HG03432 (cell line): ENCODE data around the gene TINAGL1.

Experiments used
- ATAC-seq: cut with Tn5 transposase; IDR thresholded peaks from one replicate; pipeline ENCODE4 v1.9.1; 2021; ENCODE audit warnings: mild to moderate bottlenecking, moderate library complexity; ENCODE audit not compliant: unreplicated experiment

Gene TINAGL1

DNA sequence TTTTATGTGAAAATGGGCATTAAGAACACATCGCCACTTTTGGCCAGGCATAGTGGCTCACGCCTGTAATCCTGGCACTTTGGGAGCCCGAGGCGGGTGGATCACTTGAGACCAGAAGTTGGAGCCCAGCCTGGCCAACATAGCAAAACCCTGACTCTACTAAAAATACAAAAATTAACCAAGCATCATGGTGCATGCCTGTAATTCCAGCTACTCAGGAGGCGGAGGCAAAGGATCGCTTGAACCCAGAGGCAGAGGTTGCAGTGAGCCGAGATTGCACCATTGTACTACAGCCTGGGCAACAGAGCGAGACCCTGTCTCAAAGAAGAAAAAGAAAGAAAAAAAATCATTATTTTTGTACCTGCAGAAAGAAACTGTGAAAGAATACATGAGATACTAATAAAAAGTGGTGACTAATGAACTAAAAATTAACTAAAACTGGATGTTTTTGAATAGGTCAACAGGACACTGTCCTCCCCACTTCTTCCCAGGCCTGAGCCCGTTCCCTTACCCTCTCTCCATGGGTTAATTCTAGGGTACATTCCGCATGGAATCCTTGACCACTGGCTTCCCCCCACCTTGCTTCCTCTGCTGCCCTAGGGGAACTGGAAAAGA lies 8.3 kb upstream of the TINAGL1 start:
- no peak for ATAC-seq

DNA sequence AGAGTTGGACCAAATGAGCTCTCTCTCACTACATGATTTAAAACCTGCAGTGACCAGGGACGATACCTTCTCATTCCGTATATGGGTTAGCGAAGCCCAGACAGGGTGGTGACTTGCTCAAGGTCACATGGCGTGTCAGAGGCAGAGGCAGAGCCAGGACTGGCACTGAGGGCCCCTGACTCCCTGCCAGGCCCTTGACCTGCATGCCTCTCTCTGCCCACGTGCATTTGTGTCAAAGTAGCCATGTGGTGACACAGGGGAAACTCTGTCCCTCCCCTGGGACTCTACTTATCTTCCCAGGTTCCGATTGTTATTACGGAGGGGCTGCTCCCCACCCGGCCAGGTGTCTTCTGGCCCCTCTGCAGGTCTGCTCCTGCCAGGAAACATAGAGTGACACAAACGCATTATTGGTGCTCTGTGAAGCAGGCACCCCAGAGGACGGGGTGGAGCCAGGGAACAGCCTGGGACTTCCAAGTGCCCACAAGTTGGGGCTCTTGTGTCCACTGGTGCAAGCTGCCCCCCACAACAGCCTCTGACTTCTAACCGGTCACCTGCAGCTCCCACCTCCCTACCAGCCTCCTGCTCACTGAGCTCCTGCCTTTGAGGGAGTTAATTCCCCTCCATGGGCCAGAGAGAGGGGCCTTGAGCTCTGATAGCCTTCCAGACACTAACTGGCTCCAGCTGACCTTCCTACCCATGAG lies 7.3 kb upstream of the TINAGL1 start:
- no peak for ATAC-seq

DNA sequence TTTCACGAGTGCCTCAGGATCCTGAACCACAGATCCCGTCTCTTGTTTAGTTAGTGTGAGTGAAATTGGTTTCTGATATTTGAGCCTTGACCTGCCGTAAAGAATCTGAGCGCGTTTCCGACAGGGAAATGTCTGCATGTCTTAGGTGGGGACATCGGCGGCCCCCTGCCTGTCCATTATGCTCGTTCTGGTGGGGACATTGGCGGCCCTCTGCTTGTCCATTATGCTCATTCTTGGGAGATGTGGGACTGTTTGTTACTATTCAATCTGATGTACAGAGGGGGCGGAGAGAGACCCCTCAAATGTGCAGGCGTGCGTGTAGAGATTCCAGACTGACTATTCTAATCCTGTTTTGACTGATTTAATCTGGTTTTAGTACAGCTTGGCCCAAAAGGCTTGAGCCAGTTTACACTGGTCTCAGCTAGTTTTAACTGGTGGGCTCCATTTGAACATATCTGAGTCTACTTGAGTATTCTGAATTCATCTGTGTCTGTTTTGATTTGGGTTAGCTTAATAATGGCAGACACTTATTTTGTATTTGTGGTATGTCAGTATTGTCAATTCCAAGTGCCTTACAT lies 6.6 kb upstream of the TINAGL1 start:
- ATAC-seq: no peak

DNA sequence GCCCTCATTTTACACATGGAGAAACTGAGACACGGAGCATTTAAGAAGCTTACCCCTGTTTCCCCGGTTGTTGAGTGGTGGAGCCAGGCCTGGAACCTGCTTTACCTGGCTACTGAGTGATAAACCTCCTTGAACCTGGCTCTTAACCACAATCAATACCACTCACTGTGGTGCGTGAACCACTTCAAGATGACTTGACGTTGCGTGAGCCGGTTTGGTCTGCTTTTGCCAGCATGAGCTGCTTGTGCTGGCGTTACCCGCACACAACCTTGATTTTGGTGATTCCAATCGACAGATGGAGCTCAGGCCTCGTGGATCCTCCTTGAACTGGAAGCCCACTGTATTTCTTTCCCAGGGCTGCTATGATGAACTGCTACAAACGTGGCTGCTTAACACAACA lies 6.1 kb upstream of the TINAGL1 start:
- no peak for ATAC-seq

- no peak for ATAC-seq
Measured at GRCh38 chr1:31570906-31571305, 5.4 kb upstream of the TINAGL1 start.

- ATAC-seq: no peak
Measured at GRCh38 chr1:31571340-31572295, 4.7 kb upstream of the TINAGL1 start.

GRCh38 chr1:31572323-31573104 lies 3.8 kb upstream of the TINAGL1 start:
- ATAC-seq: no peak

- no peak for ATAC-seq
Measured at GRCh38 chr1:31573261-31573660, 3.1 kb upstream of the TINAGL1 start.

DNA sequence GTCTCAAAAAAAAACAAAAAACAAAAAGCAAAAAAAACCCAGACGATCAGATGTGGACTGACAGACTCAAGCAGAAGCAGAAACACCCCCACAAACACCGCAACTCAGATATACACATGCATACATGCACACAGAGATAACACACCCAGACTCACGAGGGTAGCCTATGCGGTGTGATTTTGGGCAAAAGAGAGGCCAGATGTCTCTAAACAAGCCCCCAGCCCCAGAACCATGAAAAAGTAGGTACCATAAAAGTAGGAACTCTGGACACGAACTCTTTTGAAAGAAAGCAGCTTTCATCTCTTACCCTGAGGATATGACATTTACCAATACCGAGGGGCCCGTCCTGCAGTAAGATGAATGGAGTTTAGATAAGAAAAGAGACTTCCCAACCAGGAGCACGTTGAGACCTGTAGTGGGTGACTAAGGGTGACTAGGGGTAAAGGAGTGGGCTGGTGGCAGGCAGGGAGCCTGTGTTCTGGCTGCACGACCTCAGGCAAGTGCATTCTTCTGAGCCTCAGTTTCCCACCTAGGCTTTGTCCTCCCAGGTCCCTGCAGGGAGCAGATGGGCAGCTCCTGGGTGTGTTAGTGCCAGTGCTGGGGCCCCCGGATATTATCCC lies 1.5 kb upstream of the TINAGL1 start:
- ATAC-seq: no peak

DNA sequence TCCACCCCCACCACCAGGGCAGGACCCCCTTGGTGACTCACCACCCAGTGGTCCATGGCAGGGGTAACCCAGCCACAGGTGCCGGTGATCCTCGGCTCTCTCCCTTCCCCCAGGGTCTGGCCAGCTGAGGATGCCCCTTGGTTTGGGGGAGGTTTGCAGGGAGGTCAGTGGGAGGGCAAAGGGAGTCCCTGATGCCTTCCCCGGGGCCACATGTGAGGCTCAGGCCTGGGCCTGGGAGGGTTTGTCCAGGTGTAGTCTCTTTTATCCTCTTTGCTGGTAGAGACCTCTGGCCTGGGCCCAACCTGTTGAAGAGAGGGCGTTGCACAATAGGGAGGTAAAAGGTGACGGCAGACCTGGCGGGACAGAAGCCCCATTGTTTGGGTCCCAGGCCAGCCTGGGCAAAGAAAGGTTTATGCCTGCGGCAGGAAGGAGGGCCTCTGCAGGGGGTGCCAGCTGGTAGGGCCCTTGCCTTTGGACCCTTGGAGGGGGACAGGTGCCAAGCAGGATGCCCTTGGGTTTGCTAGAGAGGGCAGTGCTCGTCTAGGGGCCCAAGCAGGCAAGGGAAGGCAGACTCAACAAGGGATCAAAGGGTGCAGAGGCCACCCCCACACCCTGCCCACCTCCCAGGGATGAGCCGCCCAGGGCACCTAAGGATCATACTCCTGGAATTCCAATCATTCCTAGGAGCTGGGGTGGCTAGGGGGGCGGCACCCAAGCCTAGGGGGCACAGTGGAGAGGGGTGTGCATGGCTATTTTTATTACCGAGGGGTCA lies 760 bp upstream of the TINAGL1 start:
- ATAC-seq: no peak

DNA sequence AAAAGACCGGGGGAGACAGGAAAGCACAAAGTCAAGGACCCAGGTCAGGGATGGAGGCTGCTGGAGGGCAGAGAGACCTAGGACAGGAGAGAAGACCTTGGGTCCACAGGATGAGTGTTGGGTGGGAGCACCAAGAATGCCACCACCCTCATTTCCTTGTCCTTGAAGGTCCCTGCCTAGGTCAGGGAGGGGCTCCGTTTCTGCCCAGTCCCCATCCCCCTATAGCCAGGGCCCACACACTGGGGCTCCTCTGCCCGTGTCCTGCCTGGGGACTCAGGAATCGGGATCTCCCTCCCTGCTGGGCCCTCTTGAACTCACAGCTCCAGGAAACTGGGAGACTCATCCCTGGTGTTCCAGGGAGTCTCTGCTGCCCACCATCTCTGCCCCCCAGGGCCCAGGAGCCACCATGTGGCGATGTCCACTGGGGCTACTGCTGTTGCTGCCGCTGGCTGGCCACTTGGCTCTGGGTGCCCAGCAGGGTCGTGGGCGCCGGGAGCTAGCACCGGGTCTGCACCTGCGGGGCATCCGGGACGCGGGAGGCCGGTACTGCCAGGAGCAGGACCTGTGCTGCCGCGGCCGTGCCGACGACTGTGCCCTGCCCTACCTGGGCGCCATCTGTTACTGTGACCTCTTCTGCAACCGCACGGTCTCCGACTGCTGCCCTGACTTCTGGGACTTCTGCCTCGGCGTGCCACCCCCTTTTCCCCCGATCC lies 584 bp downstream of the TINAGL1 start:
- no peak for ATAC-seq

- no peak for ATAC-seq
Measured at GRCh38 chr1:31577515-31578192, 1.3 kb downstream of the TINAGL1 start.

DNA sequence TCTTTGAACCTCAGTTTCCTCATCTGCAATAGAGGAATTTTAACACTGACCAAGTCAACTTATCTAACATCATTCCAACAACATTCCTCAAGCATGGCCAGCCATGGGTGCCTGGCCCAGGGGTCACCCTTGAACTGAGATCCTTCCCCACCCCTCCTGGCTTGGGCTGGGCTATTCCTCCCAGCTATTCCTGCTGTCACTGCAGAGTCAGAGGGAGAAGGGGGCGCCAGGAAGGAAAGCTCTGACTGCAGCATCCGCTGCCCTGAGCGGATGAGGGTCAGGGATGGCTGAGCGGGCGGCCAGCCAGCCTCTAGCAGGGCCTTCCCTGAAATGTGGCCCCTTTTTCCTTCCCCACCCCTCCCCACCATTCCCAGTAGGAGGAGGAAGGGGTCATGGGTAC lies 3.1 kb downstream of the TINAGL1 start:
- no peak for ATAC-seq

- ATAC-seq: no peak
Measured at GRCh38 chr1:31580513-31580870, 4.2 kb downstream of the TINAGL1 start.

DNA sequence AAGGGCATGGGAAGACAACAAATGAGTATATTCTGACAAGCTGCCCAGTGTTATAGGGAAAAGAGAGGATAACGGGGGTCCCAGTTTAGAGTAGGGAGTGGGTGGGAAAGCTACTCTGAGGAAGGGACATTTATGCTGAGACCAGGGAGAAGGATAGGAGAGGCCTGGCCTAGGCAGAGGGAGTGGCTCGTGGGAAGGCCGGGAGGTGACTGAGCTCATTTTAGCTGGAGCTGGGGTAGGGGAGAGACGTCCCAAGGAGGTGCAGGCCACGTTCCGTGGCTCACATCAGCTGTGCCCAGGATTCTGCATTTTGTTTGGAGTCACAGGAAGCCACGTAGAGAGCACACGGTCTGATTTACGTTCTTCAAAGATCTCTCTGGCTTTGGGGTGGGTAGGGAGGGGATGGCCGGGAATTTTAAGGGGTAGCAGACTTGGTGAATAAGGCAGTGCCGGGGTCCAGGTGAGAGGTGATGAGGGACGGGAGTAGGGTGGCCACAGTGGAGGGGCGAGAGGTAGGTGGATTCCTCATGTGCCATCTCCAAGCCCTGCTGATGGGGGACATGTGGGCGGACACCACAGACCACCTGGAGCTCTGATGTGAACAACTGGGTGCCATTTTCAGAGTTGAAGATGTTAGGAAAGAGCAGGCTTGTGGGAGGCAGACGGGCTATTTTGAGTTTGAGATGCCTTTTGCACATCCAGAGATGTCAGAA lies 4.7 kb downstream of the TINAGL1 start:
- ATAC-seq: no peak

DNA sequence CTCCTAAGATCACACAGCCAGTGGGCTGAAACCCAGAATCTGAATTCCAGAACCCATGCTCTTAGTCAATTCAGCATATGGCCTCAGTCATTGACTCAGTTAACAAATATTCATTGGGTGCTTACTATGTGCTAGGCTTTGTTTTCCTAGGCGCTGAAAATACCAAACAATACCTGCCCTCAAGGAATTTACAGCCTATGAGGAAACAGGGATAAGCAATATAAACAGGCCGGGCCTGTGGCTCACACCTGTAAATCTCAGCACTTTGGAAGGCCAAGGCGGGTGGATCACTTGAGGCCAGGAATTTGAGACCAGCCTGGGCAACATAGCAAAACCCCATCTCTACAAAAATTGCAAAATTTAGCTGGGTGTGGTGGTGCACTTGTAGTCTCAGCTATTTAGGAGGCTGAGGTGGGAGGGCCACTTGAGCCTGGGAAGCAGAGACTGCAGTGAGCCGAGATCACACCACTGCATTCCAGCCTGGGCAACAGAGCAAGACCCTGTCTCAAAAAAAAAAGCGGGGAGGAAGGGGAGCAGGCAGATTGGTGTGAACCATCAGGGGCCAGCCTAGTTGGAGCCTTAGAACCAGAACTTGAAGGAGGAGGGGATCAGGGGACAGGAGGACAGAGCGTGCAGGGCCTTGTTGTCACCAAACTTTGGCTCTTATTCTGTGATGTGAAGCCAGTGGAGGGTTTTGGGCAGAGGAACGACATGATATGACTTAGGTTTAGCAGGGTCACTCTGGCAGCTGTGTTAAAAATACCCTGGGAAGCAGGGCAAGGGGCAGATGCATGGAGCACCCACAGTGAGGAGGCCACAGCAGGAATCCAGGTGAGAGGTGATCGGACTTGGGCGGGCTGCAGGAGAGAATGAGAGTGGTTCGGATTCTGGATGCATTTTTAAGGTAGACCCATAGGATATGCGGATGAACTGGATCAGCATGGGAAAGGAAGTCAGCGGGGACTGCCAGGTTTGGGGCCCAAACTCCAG lies 5.8 kb downstream of the TINAGL1 start:
- no peak for ATAC-seq
